NCI-H774 (cell line): ENCODE data around the gene SMLR1.
A peak's percentile ranks its signal among the peaks of the same experiment; 100 is the strongest.

ENCODE experiments used
- DNase-seq: peaks from one replicate; lab custom pipeline; 2025; lab: John Stamatoyannopoulos, UW

SMLR1 gene

DNA sequence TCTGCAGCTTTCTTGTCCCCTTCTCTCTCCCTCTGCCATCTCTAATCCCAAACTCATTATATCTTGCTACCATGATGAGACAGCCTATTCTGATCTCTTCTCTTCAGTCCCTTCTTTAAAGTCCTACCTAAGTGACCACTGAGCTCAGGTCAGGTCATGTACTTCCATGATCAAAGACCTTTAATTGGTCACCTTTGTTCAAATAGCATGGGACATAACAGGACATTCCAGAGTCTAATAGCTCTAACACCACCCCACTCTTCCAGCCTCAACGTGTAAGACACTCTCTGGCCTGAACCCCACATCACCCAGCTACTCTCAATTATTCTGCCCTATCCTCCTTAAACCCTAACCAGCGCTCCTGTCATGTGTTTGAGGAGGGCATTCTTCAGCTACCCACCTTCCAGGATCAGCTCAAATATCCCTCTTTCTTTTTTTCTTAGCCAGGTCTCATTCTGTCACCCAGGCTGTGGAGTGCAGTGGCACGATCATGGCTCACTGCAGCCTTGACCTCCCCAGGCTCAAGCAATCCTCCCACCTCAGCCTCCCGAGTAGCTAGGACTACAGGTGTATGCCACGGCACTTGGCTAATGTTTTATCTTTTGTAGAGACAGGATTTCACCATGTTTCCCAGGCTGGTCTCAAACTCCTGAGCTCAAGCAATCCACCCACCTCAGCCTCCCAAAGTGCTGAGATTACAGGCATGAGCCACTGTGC, 2.1 kb upstream of the SMLR1 start:
- no peak for DNase-seq

DNA sequence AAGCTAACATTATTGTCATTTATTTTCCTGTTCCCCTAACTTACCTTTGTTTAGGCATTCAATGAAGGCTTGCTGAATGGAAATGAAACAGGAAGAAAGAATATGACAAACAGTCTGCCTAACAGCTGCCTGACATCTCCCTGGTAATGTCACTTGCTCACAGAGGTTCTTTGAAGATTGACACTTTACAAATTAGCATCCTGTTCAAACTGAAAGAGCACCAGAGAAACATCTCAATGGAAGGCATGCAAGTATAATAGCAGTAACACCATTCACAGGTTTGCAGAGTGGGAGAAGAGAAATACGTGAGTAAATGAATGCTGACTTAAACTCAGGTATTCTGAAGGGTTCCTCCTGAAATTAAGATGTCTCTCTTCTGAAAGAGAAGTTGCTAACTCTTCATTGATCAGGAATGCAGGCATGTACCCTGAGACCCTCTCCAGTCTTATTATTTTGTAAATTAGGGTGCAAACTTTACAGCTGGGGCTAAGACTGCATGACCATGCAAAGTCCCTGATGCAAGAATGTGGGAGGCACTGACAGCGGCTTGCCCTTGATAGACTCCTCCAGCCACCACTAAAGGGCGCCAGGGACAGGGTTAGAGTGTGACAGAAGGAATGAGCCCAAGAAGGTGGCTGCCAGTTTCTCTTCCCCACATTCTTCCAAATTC, 1.3 kb upstream of the SMLR1 start:
- peak; percentile 52 for DNase-seq

DNA sequence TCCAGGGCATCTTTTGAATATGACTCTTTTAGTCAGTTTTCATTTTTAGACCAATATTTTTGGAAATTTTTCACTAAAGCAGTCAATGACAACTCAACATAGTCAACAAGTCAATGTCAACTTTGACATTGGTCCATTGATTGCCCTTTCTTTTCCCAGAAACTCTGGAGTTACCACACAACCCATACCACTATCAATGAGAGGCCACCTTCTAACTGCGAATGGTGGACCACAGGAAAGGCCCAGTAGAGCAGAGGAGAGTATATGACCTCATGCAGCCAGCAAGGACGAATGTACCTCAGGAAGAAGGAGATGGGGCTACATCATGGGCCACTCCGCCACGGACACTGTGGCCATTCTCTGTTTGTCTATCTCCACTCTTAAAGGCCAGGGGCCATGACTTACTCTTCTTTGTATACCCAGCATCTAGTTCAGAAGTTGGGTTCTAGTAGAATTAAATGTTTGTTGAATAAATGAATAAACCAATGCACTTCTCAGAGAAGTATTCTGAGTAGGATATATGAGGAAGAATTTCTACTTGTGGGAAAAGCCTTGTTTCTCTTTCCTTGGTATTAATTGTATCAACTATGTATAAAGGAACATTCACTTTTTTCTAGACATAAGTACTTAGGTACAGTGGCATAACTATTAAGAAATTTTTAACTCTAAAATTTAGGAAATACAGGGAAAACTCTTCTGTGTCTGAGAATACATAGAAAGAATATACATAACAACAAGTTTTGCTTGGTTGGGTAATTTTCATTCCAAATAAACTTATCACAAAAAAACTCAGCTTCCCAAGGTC, 562 bp upstream of the SMLR1 start:
- no peak for DNase-seq

DNA sequence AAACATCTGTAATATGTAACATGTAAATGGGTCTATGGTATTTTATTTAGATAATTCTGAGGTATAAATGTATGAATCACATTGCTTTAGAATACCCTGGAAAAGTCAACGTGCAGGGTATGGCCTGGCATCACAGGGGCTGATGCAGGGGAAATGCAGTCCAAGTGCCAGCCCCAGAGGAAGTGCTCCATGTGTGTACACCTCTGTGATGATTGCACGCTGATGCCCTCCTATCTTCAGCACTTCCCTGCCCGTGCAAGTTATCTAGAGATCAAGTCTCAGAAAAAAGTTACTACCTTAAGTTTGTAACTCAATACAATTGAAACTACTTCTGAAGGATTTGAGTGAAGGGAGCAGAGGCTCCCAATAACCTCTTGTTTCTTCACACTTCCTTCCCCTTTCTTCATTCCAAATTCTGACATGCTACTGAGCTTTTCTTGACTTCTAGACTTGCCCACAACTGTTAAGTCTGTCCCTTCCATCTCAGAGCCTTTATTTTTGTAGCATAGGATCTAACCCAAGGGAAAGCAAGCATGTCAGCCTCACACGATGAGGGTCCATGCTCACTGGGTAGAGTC, 2.2 kb downstream of the SMLR1 start:
- DNase-seq, result no peak

DNA sequence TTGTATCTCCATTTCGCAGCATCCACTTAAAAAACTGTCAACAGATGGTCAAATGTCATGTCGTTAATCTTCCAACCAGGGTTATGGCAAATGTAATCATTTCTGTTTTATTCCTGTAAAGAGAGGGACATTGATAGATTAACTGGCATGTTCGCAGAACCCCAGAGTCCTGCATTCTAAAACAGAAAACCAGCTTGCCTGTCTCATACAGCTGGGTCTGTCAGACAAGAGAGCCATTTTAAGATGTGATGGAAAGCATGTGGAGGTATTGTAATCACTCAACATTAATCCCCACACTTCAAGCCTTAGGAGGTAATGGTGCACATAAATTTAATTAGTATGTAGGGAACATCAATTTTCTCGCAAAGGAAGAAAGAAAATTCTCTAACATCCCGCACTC, 4.4 kb downstream of the SMLR1 start:
- no peak for DNase-seq

DNA sequence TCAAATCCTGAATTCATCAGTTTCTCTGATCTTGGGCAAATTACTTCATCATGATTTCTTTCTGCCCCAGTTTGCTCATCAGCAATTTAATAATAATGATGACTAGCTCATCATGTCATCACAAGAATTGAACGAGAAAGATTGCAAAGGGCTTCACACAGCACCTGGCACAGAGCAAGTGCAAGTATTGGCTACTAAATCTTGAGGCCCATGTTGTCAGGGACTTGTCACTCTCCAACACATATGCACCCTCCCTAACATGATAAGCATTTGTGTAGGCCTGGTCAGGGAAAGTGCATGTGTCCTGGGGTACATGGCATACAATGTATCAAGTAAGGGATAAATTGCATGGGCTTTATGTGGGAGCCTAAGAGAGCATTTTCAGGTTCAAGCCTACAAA, 6.4 kb downstream of the SMLR1 start:
- DNase-seq, result no peak

DNA sequence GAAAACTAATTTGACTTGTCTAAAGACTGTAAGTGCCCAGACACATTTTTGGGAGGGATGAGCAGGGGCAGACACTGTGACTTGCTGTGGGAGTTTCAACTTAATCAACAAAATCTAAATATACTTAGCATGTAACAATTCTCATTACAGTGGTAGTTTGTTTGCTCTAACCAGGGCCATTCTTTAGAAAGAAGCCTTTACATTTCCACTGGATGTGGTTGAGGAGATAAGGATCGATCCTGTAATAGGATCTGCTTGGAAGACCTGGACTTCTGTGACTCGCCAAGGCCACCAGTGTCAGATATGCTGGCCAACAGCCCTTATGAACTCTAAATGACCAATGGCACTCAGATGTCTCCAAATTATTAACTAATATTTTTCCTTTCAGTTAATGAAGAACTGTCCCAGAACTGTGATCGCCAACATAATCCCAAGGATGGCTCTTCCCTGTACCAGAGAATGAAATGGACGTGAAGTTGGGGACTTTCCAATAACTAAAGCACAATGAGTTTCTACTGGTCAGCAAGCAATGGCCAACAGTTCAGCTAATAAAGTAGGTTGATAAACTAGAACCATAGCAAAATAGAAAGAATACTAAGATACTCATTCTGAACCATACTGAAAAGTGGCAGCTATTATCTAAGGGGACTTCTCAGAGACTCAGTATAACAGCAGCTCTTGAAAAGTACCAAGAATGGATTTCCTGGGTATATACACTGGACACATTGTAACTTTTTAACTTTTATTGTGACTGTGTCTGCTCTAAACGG, 7.5 kb downstream of the SMLR1 start:
- DNase-seq, result no peak

DNA sequence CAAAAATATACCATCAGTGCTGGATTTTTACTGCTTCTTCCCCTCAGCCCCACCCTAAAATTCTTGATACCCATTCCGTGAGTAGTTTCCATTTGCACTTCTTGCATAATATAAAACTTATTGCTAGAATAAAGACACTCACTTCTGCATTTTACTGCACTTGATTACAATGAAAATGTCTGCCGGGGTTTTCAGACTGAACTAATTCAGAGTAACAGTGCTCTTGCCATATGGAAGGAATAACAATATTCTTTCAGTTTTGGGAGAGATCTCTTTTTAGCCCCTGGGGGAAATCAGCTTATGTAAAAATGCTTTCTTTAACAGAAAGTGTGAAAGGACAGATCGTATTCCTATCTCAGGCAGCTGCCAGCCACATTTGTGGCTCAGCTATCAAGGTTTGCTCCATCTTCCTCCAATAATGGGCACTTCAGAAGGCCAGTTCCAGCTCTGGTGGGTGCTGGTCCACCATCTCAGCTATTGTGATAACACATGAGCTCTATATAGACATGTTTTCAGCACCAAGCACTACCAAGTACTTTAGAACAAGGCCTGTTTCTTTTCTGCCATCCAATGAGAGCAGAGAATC, 8.9 kb downstream of the SMLR1 start:
- DNase-seq, result no peak

DNA sequence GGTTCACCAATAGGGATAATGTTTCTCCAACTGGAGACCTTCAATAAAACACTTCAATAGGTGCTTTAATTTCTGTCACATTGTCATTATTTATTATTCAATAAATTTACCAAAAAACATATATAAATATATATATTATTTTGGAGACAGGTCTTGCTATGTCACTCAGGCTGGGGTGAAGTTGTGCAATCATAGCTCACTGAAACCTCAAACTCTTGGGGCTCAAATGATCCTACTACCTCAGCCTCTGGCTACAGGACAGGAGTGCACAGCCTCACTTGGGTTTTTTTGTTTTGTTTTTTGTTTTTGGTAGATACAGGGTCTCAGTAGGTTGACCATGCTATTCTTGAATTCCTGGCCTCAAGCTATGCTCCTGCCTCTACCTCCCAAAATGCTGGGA, 9.9 kb downstream of the SMLR1 start:
- no peak for DNase-seq

DNA sequence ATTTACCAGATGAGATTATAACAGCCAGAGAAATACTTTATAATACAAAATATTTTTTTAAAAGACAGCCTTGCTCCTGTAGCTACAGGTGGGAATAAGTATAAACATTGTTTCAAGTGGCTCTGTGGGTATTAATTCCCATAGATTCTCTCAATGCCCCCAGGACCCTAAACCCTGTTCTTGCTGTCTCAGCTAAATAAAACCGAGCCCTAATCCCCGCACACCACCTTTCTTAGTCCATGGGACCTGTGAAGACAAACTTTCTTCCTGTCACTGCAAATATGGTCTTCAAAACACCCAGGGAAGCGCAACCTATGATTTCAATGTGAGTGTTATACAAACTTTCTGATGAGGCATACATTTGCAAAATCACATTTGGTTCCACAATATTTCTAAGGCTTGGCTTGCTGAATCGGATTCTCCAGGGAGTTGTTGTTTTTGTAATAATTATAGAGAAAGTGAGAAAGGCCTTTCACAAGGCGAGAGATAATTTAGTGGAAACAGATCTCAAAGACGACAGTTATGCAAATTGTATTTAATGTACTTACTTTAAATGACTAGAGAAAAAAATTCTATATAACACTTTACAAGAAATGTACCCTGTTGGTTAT, 11.1 kb downstream of the SMLR1 start:
- DNase-seq, result no peak

DNA sequence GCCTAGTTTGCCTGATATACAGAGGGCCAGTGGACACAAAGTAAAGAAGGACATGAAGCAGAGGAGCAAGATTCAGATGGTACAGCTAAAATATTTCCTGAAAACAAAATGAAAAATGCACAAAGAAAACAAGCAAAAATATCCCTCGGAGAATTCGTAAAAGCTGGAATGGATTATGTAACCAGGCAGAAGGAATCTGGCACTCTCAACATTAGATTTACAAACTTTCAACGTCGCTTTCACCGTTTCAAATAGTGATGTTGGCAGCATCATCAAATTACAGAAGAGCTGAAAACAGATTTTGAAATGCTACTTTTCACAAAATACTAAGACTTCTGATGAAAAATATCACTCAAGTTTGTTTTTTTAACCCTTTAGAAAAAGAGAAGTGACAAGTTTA, 11.7 kb downstream of the SMLR1 start:
- no peak for DNase-seq

DNA sequence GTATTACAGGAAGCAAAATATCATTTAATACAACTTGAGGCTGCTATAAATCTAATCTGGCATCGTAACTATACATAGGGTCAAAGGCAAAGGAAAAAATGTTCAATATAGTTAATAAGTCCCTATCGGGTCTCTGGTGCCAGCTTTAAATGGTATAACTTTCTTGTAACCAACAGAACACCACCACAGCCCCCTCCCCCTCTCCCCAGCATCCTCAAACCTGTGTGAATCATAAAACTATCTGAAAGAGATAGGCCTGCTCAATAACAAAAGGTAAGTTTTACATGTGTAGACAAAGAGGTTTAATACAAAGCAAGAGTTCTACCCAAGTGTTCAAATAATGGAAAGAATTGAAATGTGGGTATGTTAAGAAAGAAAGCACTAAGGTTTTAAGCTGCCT, 12.2 kb downstream of the SMLR1 start:
- DNase-seq, result no peak

DNA sequence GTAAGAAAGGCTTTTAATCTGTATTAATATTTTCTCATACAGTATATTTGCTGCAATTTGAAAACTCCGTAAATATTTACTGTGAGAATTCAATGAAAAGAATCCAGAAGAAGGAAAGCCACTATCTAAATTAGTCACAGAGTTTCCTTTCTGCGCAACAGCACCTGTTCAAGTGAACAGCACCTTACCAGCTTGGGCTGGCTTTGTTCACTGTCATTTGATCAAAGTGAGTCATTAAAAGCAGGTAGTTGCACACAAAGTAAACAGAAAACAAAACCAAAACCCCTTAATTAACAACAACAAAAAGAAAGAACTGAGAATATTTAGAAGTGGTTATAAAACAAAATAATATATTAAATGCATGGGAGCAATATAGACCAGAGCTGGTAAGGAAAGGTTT, 12.8 kb downstream of the SMLR1 start:
- no peak for DNase-seq

DNA sequence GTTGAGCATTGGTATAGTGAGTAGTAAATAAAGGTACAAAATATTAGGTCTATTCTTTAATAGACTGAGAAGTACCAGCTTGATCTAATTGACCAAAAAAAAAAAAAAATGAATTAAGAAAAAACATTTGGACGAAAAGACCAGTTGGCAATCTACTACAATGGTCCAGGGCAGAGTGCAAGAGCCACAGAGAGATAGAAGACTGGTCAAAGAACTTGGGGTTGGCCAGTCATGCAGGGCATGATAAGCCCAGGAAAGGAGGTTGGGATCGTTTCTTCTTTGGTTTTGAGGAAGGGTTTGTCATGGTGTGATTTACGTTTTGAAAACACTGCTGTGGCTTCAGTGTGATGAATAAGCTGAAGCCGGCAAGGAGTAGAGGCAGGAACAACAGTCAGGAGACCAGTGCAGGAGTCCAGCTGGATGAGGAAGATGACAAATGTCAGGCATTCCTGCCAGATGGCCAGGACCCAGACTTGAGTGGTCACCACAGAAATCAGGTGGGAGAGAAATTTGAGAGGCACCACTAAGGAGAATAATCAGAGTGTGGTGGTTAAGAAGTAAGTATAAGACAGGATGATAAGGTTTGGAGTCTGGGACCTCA, 14.0 kb downstream of the SMLR1 start:
- no peak for DNase-seq

DNA sequence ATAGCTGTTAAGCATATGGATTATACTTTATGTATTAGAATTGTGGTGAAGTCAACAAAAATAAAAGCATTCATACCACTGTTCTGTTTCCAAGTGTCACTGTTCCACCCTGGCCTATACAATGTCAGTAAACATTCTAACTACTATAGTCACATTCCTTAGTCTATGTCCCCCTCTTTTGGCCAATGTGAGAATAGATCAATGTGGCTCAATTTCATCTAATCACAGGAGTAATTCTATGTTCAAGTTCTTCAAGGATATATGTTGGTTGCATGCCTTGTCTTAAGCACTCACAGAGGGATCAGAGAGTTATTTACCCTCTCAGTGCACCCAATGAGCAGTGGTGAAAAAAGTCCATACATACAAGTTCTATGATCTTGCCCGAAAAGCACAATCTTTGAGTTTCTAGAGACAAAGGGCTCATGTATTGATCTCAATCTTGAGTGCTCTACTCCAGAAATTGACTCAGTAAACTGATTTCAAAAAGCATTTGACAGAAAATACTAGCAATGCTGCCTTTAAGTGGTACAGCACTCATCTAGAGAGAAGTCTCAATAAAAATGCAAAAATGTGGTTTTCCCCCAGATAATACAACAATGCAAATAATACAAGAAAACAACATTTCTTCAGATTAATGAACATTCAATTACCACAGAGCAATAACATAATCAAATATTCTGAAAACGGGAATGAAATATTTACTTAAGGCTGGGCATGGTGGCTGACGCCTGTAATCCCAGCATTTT, 16.5 kb downstream of the SMLR1 start:
- DNase-seq, result peak; percentile 59

DNA sequence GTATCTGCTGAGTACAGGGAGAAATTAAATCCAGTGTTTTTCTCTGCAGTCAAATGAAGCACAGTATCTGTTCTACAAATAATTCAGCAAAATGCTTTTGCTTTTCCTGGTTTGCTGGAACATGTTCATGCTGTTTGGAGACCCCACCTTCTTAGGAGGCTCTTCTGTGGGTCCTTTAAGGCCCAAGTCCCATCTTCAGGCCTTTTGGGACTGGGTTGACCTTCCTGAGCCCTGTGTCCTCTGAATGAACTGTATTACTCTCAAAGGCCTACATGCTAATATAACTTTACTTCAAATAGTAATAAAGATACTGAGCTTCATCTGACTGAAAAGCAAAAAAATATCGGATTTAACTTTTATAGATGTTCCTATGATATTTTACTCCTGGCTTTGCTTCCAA, 19.3 kb downstream of the SMLR1 start:
- DNase-seq, result no peak

DNA sequence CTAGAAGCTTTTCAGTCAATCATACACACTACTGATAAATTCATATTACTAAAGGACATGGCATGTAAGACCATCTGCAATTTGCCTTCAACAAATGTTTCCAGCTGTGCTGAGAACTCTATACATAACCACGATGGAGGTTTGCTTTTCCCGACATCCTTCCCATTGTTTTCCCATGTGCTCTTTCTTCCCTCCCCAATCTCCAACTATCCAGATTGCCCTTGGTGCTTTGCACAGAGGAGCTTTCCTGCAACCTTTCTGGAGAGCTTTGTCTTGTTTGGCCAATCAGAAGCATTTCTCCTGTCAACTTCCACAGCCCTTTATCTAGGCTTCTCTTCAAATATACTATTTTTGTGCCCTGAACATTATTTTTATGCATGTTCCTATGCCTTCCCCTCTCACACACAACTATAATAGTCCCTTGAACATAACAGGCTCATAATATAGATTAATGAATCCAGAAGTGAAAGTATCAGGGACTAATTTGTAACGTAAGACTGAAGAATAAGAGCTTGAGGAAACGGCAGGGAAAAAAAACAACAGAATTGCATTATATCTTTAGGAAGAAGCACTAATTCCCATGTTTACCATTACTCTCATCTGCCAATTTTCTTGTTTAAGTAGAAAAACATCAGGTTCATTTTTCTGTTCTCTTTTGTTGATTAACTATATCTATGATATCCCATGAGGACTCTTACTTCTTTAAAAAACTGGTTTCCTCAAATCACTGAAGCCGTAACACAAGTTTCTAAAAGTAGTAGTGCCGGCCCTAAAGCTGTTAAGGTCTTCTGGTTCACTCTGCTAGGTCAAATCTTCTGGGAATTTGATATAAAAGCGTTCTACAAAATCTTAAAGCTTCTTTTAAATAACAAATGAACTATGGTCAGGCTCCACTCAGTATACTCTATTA, 20.1 kb downstream of the SMLR1 start:
- no peak for DNase-seq

DNA sequence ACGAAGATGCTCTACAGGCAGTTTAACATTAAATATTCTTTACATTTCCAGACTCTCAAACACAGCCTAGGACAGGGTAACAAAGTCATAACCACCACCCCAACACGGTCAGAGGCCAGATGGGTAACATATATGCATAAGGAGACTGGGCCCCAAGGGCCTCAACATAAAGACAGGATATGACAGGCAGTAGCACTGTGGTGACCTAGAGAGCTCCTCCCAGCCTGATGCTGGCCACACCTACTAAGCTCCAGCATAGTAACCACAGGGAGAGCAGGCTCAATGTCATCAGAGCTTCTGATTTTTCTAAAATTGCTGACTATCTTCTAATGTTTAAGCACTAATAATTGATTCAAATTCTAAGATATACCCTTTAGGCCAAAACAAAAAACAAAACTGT, 21.7 kb downstream of the SMLR1 start:
- DNase-seq, result peak; percentile 9

DNA sequence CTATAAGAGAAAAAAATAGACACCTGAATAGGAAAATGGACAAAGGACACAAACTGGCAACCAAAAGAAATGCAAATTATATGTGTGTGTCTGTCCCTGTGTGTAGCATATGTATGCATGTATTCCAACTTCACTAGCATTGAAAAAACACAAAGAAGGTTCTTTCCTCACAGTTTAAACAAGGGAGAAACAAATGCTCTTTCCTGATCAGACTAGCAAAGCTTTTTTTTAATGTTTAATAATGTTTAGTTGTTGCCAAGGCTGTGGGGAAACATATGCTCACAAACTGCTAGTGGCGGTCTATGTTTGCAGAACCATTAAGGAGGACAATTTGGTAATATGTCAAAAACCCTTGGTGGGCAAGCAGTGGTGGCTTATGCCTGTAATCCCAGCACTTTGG, 22.4 kb downstream of the SMLR1 start:
- peak; percentile 64 for DNase-seq
